ENCODE results near the gene INF2.

GRCh38 chr14:104655128-104655848, 34.1 kb upstream of the INF2 start:
- TF ChIP-seq, protein P1, sequence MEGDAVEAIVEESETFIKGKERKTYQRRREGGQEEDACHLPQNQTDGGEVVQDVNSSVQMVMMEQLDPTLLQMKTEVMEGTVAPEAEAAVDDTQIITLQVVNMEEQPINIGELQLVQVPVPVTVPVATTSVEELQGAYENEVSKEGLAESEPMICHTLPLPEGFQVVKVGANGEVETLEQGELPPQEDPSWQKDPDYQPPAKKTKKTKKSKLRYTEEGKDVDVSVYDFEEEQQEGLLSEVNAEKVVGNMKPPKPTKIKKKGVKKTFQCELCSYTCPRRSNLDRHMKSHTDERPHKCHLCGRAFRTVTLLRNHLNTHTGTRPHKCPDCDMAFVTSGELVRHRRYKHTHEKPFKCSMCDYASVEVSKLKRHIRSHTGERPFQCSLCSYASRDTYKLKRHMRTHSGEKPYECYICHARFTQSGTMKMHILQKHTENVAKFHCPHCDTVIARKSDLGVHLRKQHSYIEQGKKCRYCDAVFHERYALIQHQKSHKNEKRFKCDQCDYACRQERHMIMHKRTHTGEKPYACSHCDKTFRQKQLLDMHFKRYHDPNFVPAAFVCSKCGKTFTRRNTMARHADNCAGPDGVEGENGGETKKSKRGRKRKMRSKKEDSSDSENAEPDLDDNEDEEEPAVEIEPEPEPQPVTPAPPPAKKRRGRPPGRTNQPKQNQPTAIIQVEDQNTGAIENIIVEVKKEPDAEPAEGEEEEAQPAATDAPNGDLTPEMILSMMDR (conservative IDR thresholded peaks at IDR 0.05; ENCODE audit: low read depth in 2 of 2): no peak
- TF ChIP-seq, protein P2, sequence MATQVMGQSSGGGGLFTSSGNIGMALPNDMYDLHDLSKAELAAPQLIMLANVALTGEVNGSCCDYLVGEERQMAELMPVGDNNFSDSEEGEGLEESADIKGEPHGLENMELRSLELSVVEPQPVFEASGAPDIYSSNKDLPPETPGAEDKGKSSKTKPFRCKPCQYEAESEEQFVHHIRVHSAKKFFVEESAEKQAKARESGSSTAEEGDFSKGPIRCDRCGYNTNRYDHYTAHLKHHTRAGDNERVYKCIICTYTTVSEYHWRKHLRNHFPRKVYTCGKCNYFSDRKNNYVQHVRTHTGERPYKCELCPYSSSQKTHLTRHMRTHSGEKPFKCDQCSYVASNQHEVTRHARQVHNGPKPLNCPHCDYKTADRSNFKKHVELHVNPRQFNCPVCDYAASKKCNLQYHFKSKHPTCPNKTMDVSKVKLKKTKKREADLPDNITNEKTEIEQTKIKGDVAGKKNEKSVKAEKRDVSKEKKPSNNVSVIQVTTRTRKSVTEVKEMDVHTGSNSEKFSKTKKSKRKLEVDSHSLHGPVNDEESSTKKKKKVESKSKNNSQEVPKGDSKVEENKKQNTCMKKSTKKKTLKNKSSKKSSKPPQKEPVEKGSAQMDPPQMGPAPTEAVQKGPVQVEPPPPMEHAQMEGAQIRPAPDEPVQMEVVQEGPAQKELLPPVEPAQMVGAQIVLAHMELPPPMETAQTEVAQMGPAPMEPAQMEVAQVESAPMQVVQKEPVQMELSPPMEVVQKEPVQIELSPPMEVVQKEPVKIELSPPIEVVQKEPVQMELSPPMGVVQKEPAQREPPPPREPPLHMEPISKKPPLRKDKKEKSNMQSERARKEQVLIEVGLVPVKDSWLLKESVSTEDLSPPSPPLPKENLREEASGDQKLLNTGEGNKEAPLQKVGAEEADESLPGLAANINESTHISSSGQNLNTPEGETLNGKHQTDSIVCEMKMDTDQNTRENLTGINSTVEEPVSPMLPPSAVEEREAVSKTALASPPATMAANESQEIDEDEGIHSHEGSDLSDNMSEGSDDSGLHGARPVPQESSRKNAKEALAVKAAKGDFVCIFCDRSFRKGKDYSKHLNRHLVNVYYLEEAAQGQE (IDR thresholded peaks at IDR 0.05; ENCODE audit: unreplicated experiment): no peak
- TF ChIP-seq POLR2AphosphoS5 (IDR thresholded peaks at IDR 0.05; ENCODE audit: low read depth): no peak
- no peak for TF ChIP-seq EZH2 (IDR thresholded peaks at IDR 0.05; ENCODE audit: low read depth, unreplicated experiment)
- no peak for TF ChIP-seq EZH2phosphoT487 (IDR thresholded peaks at IDR 0.05; ENCODE audit: unreplicated experiment)
- no peak for TF ChIP-seq STAT1 (IDR thresholded peaks at IDR 0.05; ENCODE audit: unreplicated experiment)
- no peak for TF ChIP-seq ZNF331 (CRISPR knock-in tag; IDR thresholded peaks at IDR 0.05; ENCODE audit: low read depth)
- TF ChIP-seq ZNF114 (CRISPR knock-in tag; IDR thresholded peaks at IDR 0.05): no peak
- TF ChIP-seq JUNB (IDR thresholded peaks at IDR 0.05; ENCODE audit: unreplicated experiment): no peak
- TF ChIP-seq ZNF462 (CRISPR knock-in tag; IDR thresholded peaks at IDR 0.05): no peak
- TF ChIP-seq, protein P3, sequence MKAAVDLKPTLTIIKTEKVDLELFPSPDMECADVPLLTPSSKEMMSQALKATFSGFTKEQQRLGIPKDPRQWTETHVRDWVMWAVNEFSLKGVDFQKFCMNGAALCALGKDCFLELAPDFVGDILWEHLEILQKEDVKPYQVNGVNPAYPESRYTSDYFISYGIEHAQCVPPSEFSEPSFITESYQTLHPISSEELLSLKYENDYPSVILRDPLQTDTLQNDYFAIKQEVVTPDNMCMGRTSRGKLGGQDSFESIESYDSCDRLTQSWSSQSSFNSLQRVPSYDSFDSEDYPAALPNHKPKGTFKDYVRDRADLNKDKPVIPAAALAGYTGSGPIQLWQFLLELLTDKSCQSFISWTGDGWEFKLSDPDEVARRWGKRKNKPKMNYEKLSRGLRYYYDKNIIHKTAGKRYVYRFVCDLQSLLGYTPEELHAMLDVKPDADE (IDR thresholded peaks at IDR 0.05): no peak
